Suprapubic skin (tissue), 4 donors: ENCODE results near the gene NLRC5. TPM values are rescaled to one million over a fixed set of nuclear protein-coding genes. Genes with fewer than 3 reads are reported as not detected.

ENCODE experiments used
- DNase-seq, 2 donors: peaks; one replicate each; pipeline ENCODE4 v3.0.0-alpha.2; 2019; ENCODE audit warnings: low spot score in 2 of 2
- H3K27ac ChIP-seq: fragments of 200-600 bp; sonication (generic); one replicate; pipeline ENCODE4 v1.5.1; 2019
- H3K27me3 ChIP-seq: fragments of 200-600 bp; sonication (generic); one replicate; pipeline ENCODE4 v1.5.1; 2019
- H3K36me3 ChIP-seq: fragments of 200-600 bp; sonication (generic); one replicate; pipeline ENCODE4 v1.5.1; 2019
- H3K4me1 ChIP-seq: fragments of 200-600 bp; sonication (generic); one replicate; pipeline ENCODE4 v1.5.1; 2019
- H3K4me3 ChIP-seq: fragments of 200-600 bp; sonication (generic); one replicate; pipeline ENCODE4 v1.5.1; 2019; ENCODE audit warnings: mild to moderate bottlenecking
- H3K9me3 ChIP-seq: fragments of 200-600 bp; sonication (generic); one replicate; pipeline ENCODE4 v1.5.1; 2019
- CTCF ChIP-seq, 2 donors: fragments of 200-600 bp in 1 of 2; fragments of 450-650 bp in 1 of 2; sonication (generic) in 1 of 2; IDR thresholded peaks; one replicate each; pipeline ENCODE4 v1.5.1; 2016 to 2019; ENCODE audit warnings: antibody characterized with exemption in 2 of 2, mild to moderate bottlenecking in 1 of 2, moderate library complexity in 1 of 2
- EP300 ChIP-seq: sonication (generic); formaldehyde crosslinking; IDR thresholded peaks from one replicate; pipeline ENCODE4 v1.6.1; 2017; ENCODE audit warnings: antibody characterized with exemption
- POLR2A ChIP-seq, 2 donors: fragments of 450-650 bp; IDR thresholded peaks; one replicate each; pipeline ENCODE4 v1.6.1; 2017; ENCODE audit warnings: antibody characterized with exemption in 2 of 2, mild to moderate bottlenecking in 2 of 2, moderate library complexity in 2 of 2
- POLR2AphosphoS5 ChIP-seq, 3 donors: sonication (generic); formaldehyde crosslinking; IDR thresholded peaks; one replicate each; pipeline ENCODE4 v1.6.1; 2017; ENCODE audit warnings: antibody characterized with exemption in 3 of 3
- WGBS: methylation state at CpG from one replicate; pipeline ENCODE4 v1.1.5; 2018; 5-methylcytosine and 5-hydroxymethylcytosine counted together
- total RNA-seq, 4 donors: library from RNA; depleted of rRNA; stranded (reverse); fragments of >200 nt; gene quantifications; one replicate each; pipeline ENCODE4 v1.1.0, GENCODE V29; 2016

The NLRC5 gene
- total RNA-seq, 4 donors from 2014 or later, result 36.9 to 133 (median 54.4) TPM

DNA sequence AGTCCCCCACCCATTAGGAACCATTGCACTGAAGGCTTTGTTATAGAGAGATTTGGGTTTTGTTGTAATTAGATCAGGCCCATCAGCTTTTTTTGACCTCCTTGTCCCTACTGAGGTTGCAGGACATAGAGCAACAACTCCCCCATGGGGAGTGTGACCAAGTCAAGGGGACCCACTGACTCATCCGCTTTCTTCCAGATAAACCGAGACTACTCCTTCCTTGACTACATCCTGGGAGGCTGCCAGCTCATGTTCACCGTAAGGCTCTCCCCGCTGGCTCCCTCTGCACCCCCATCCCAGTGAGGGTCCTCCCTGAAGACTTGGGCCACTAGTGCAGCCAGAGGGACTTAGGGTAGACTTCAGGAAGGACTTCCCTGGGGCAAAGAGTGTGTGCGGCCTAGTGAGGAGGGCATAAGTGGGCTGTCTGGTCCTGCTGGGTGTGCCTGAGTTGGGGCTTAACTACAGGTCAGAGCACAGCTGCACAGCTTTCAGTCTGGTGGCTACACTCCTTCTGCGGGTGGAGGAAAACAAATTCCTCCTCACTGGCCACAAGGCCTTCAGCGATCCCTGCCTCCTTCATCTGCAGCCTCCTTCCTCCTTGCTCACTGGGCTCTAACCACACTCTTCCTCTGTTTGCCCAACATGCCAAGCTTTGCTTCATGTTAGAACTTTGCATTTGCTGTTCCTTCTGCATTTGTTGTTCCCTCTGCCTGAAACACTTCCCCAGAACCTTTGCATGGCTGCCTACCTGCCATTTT is 134.0 kb downstream of the NLRC5 start:
- Histone ChIP-seq H3K9me3 (no peaks in the 10 kb centered on the region), H3K4me3 (no peak overlapping the region), H3K27ac (no peak overlapping the region), H3K4me1 (no peaks in the 10 kb centered on the region), H3K27me3 (no peaks in the 10 kb centered on the region), H3K36me3 (peaks cover 34% of the 10 kb centered on the region)
- TF ChIP-seq EP300, result no peak
- no peak for TF ChIP-seq CTCF (IDR thresholded peaks at IDR 0.05)
- no peak for TF ChIP-seq POLR2AphosphoS5 (IDR thresholded peaks at IDR 0.05)
- TF ChIP-seq POLR2A (IDR thresholded peaks at IDR 0.05), result no peak
- WGBS, result 87% methylated on average over 6 of the region's 7 CpGs
- no peak for DNase-seq

GRCh38 chr16:57123974-57124674 is 134.8 kb downstream of the NLRC5 start:
- Histone ChIP-seq H3K4me1 (no peaks in the 10 kb centered on the region), H3K9me3 (no peaks in the 10 kb centered on the region), H3K36me3 (peaks cover 34% of the 10 kb centered on the region), H3K4me3 (no peak overlapping the region), H3K27me3 (no peaks in the 10 kb centered on the region), H3K27ac (no peak overlapping the region)
- no peak for DNase-seq
- WGBS, result 84% methylated on average over 11 of the region's 11 CpGs
- no peak for TF ChIP-seq EP300
- TF ChIP-seq POLR2AphosphoS5 (IDR thresholded peaks at IDR 0.05), result no peak
- no peak for TF ChIP-seq POLR2A (IDR thresholded peaks at IDR 0.05)
- no peak for TF ChIP-seq CTCF (IDR thresholded peaks at IDR 0.05)

- Histone ChIP-seq H3K36me3 (peaks cover 27% of the 10 kb centered on the region), H3K27me3 (no peaks in the 10 kb centered on the region), H3K9me3 (no peaks in the 10 kb centered on the region), H3K27ac (no peak overlapping the region), H3K4me3 (no peak overlapping the region), H3K4me1 (no peaks in the 10 kb centered on the region)
- TF ChIP-seq POLR2AphosphoS5 (IDR thresholded peaks at IDR 0.05) (no peak), EP300 (no peak), POLR2A (IDR thresholded peaks at IDR 0.05) (no peak), CTCF (IDR thresholded peaks at IDR 0.05) (no peak)
- DNase-seq, result no peak
- WGBS, result 100% methylated on average over 4 of the region's 4 CpGs
These were observed 136.0 kb downstream of the NLRC5 start for GRCh38 chr16:57125376-57125775.

DNA sequence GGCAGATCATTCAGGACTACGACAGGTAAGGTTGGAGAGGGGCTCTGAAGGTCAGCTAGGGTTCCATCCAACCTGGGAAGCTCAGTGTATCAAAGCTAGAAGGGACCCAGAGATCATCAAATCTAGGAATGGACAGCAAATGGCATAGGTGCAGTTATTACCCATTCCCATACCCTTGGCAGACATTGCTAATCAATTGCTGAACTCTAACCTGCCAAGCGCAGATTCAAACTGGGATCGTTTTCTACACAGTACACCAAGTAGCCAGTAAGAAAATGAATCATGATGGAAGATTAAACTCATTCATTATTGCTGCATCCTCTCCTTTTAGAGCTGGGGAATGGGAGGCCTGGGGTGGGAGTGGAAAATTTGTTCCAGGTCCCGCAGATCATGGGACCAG is 136.6 kb downstream of the NLRC5 start:
- 100% methylated on average over 4 of the region's 4 CpGs for WGBS
- no peak overlapping the region for H3K4me3 ChIP-seq

More for the DNA sequence above, 136.6 kb downstream of the NLRC5 start:
- no peaks in the 10 kb centered on the region for H3K27me3 ChIP-seq
- no peak overlapping the region for H3K27ac ChIP-seq
- no peaks in the 10 kb centered on the region for H3K4me1 ChIP-seq
- DNase-seq, result no peak
- H3K9me3 ChIP-seq, result no peaks in the 10 kb centered on the region
- peaks cover 21% of the 10 kb centered on the region for H3K36me3 ChIP-seq
- no peak for TF ChIP-seq POLR2A (IDR thresholded peaks at IDR 0.05)
- no peak for TF ChIP-seq CTCF (IDR thresholded peaks at IDR 0.05)
- no peak for TF ChIP-seq EP300
- no peak for TF ChIP-seq POLR2AphosphoS5 (IDR thresholded peaks at IDR 0.05)
